HepG2 (cell line): Measurements from ENCODE around the gene DBNDD2. TPM values are rescaled to one million over a fixed set of nuclear protein-coding genes. Genes with fewer than 3 reads are reported as not detected.

ENCODE experiments used
- ATAC-seq: fragments of 200-7000 bp; cut with Tn5 transposase; 3 replicates; pipeline ENCODE4 v1.9.1; 2020; ENCODE audit warnings: mild to moderate bottlenecking, moderate library complexity
- BruUV-seq: library from RNA; stranded (reverse); fragments of 400-500 nt; replicated peaks from 2 replicates; lab custom pipeline; 2021; lab: Mats Ljungman, UMichigan
- CTCF ChIA-PET: fragments of 300-600 bp; formaldehyde crosslinking; extraction: SDS; loops from one replicate; lab custom pipeline; 2021; ENCODE audit warnings: low total read pairs, inconsistent platforms, low intra/inter-chr PET ratio; lab: Yijun Ruan, JAX
- POLR2A ChIA-PET: fragments of 350-600 bp; sonication (Branson Sonifier 250); formaldehyde crosslinking; loops from one replicate; lab custom pipeline; 2020; ENCODE audit warnings: antibody characterized with exemption, inconsistent platforms; lab: Yijun Ruan, JAX
- DNase-seq: peaks from one replicate; pipeline ENCODE4 v3.0.0-alpha.2; 2015; ENCODE audit warnings: low spot score
- FAIRE-seq: peaks from 3 replicates; lab custom pipeline; 2011; peaks lifted over from hg19 to GRCh38; lab: Jason Lieb, UNC
- H2AFZ ChIP-seq: one replicate; pipeline ENCODE4 v1.6.1; 2011; ENCODE audit warnings: low read length, inconsistent platforms
- H3K27ac ChIP-seq: fragments of 300-600 bp; 3 replicates; pipeline ENCODE4 v1.8.0; 2011; ENCODE audit warnings: mixed run types, mild to moderate bottlenecking, mixed read lengths, low read length, inconsistent platforms; ENCODE audit not compliant: insufficient read depth; ENCODE audit errors: extremely low read length
- H3K27me3 ChIP-seq, 2 experiments: fragments of 200-600 bp in 1 of 2; 2 replicates in 1 of 2; 3 replicates in 1 of 2; pipeline versions ENCODE4 v1.6.0 to v1.8.0; 2011; ENCODE audit warnings: low read length in 2 of 2, mild to moderate bottlenecking in 2 of 2, moderate library complexity in 2 of 2, inconsistent platforms in 1 of 2; ENCODE audit not compliant: insufficient read depth in 2 of 2, control insufficient read depth in 1 of 2
- H3K36me3 ChIP-seq, 2 experiments: fragments of 200-600 bp in 1 of 2; replicated peaks in 1 of 2; 2 replicates in 1 of 2; 3 replicates in 1 of 2; pipeline versions ENCODE4 v1.5.1 to v1.8.0; 2011; ENCODE audit warnings: low read length in 2 of 2, inconsistent platforms in 1 of 2; ENCODE audit not compliant: insufficient read depth in 2 of 2, control insufficient read depth in 1 of 2
- H3K4me1 ChIP-seq: 2 replicates; pipeline ENCODE4 v1.5.1; 2012; ENCODE audit warnings: low read length, inconsistent platforms; ENCODE audit not compliant: insufficient read depth
- H3K4me2 ChIP-seq: 2 replicates; pipeline ENCODE4 v1.6.0; 2011; ENCODE audit warnings: low read depth, low read length, inconsistent platforms
- H3K4me3 ChIP-seq, 3 experiments: fragments of 200-600 bp in 1 of 3; sonication (generic), shearing (Covaris generic) in 1 of 3; replicated peaks in 1 of 3; 2 replicates each; pipeline ENCODE4 v1.5.1; 2011 to 2016; ENCODE audit warnings: low read length in 3 of 3, inconsistent platforms in 2 of 3, low read depth in 2 of 3, mild to moderate bottlenecking in 2 of 3, control low read depth in 1 of 3, mixed read lengths in 1 of 3; ENCODE audit not compliant: insufficient read depth in 1 of 3
- H3K79me2 ChIP-seq: one replicate; pipeline ENCODE4 v1.6.1; 2011; ENCODE audit warnings: low read length, inconsistent platforms; ENCODE audit not compliant: insufficient read depth
- H3K9ac ChIP-seq: 2 replicates; pipeline ENCODE4 v1.6.0; 2011; ENCODE audit warnings: mild to moderate bottlenecking, low read depth, low read length, inconsistent platforms; ENCODE audit not compliant: insufficient read depth
- H3K9me3 ChIP-seq: 2 replicates; pipeline ENCODE4 v1.5.1; 2012; ENCODE audit warnings: mild to moderate bottlenecking, low read length
- H4K20me1 ChIP-seq: 2 replicates; pipeline ENCODE4 v1.6.0; 2011; ENCODE audit warnings: inconsistent platforms, mild to moderate bottlenecking, low read length, moderate library complexity; ENCODE audit not compliant: insufficient read depth
- TFE3 ChIP-seq: IDR thresholded peaks from 2 replicates; pipeline ENCODE4 v1.6.1; 2016
- WGBS: methylation state at CpG from one replicate; pipeline ENCODE4 v1.1.6; 2017; ENCODE audit warnings: low lambda C conversion rate; 5-methylcytosine and 5-hydroxymethylcytosine counted together
- in situ Hi-C: cut with HindIII; loops from 2 replicates; pipeline ENCODE4 v1.10.0; 2017; ENCODE audit warnings: low pct_unique_long_range_greater_than_20kb; ENCODE audit not compliant: extremely low pct_ligation_motif_present
- intact Hi-C: fragments of 100-400 bp; cut with micrococcal nuclease; formaldehyde crosslinking; loops from one replicate; pipeline ENCODE4 v1.10.0; 2022; ENCODE audit not compliant: unreplicated experiment
- polyA plus RNA-seq, 8 experiments: library from polyadenylated mRNA; depleted of rRNA in 3 of 8; stranded (reverse) in 7 of 8; unstranded in 1 of 8; fragments of >200 nt; fragmentation: Illumina TruSeq in 4 of 8; extraction: Trizol in 4 of 8; gene quantifications; 2 replicates each; pipeline versions ENCODE4 v1.2.1 to v1.2.3, GENCODE V29; 2011 to 2016; ENCODE audit warnings: low read depth in 4 of 8, missing spikeins in 1 of 8, mixed read lengths in 1 of 8; ENCODE audit not compliant: insufficient read depth in 1 of 8
- total RNA-seq, 5 experiments: library from RNA; depleted of rRNA; stranded (reverse); fragments of >200 nt; fragmentation: Illumina TruSeq; extraction: Trizol; gene quantifications; 2 replicates each; pipeline ENCODE4 v1.2.3, GENCODE V29; 2016; ENCODE audit warnings: low read depth in 1 of 5
- TF ChIP-seq, protein P1 (sequence below): sonication (generic); formaldehyde crosslinking; IDR thresholded peaks from 2 replicates; pipeline ENCODE4 v1.5.0; 2020; ENCODE audit warnings: missing genetic modification reagents
- TF ChIP-seq, protein P2 (sequence below): IDR thresholded peaks from 2 replicates; pipeline ENCODE4 v1.6.1; 2016; ENCODE audit warnings: missing compliant biosample characterization, missing genetic modification reagents, borderline replicate concordance
- TF ChIP-seq, protein P3 (sequence below): sonication (generic); formaldehyde crosslinking; conservative IDR thresholded peaks from 2 replicates; pipeline ENCODE4 v1.5.0; 2020; ENCODE audit warnings: missing genetic modification reagents

DBNDD2 gene
- total and polyA plus RNA-seq, 2 of the 13 experiments (the other 11 are each of a cell fraction or from before 2014, with no cell fraction given), result 16.7 to 47.6 TPM

GRCh38 chr20:45425561-45425960 lies 17.5 kb downstream of the DBNDD2 start (continued):
- TF ChIP-seq TFE3 (CRISPR knock-in tag), result no peak

DNA sequence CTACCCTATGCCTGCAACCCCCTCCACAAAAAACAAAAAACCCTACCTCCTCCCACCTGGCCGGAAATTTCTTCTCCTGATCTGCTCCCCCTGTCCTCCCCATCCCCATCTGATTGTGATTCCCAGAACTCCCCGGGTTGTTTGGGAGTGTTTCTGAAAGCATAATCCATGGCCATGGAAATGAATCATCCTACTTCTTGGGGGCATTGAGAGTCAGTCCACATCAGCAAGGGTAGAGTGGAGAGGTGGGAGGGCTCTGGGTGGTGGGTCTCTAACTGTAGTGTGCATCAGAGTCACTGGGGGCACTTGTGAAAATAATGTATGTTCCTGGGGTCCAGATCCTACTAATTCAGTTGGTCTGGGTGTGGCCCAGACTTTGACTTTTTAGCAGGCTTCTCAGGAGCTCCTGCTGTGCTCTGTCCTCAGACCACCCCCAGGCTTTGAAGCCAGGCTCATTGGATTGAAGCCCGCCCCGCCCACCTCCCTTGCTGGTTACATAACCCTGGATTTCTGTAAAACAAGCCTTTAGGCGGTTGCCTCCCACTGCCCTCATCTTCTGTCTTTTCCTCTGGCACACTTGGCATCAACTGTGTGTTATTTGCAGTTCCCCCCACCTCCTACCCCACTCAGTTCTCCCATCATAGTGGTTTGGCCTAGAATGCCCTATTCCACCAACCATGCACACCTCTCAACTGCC lies 18.4 kb downstream of the DBNDD2 start:
- H3K4me1 ChIP-seq, result 0 out of 2 replicates have a peak, but pooled peaks cover 5% of the 10 kb centered on the region
- DNase-seq, result no peak
- no peak overlapping the region for H2AFZ ChIP-seq
- TF ChIP-seq, protein P1, sequence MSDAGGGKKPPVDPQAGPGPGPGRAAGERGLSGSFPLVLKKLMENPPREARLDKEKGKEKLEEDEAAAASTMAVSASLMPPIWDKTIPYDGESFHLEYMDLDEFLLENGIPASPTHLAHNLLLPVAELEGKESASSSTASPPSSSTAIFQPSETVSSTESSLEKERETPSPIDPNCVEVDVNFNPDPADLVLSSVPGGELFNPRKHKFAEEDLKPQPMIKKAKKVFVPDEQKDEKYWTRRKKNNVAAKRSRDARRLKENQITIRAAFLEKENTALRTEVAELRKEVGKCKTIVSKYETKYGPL (CRISPR knock-in tag), result 0 out of 2 replicates have a peak, but pooled peaks have one; percentile 53
- TF ChIP-seq, protein P2, sequence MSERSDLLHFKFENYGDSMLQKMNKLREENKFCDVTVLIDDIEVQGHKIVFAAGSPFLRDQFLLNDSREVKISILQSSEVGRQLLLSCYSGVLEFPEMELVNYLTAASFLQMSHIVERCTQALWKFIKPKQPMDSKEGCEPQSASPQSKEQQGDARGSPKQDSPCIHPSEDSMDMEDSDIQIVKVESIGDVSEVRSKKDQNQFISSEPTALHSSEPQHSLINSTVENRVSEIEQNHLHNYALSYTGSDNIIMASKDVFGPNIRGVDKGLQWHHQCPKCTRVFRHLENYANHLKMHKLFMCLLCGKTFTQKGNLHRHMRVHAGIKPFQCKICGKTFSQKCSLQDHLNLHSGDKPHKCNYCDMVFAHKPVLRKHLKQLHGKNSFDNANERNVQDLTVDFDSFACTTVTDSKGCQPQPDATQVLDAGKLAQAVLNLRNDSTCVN (CRISPR knock-in tag), result no peak
- TF ChIP-seq, protein P3, sequence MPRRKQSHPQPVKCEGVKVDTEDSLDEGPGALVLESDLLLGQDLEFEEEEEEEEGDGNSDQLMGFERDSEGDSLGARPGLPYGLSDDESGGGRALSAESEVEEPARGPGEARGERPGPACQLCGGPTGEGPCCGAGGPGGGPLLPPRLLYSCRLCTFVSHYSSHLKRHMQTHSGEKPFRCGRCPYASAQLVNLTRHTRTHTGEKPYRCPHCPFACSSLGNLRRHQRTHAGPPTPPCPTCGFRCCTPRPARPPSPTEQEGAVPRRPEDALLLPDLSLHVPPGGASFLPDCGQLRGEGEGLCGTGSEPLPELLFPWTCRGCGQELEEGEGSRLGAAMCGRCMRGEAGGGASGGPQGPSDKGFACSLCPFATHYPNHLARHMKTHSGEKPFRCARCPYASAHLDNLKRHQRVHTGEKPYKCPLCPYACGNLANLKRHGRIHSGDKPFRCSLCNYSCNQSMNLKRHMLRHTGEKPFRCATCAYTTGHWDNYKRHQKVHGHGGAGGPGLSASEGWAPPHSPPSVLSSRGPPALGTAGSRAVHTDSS (CRISPR knock-in tag), result no peak
- CTCF ChIA-PET, result no interaction called here
- BruUV-seq, result no TSS peak
- intact Hi-C loops (no loop called here), in situ Hi-C loops (no loop called here)
- WGBS, result 86% methylated on average over 5 of the region's 5 CpGs
- H4K20me1 ChIP-seq, result no peaks in the 10 kb centered on the region
- H3K9me3 ChIP-seq, result no peaks in the 10 kb centered on the region
- H3K9ac ChIP-seq, result no peak overlapping the region
- H3K27me3 ChIP-seq, result no peaks in the 10 kb centered on the region
- peak; percentile 25; the same call in 2 of the 3 replicates for ATAC-seq
- H3K4me3 ChIP-seq, result no peak overlapping the region
- H3K27ac ChIP-seq, result no peak overlapping the region
- H3K79me2 ChIP-seq, result no peaks in the 10 kb centered on the region
- POLR2A ChIA-PET, result no interaction called here
- H3K4me2 ChIP-seq, result no peak overlapping the region
- H3K36me3 ChIP-seq, result peaks cover 11 to 37% of the 10 kb centered on the region in 2 experiments
- FAIRE-seq, result no peak
